ENCODE measurements around the gene MCOLN3.

The MCOLN3 gene

GRCh38 chr1:85068846-85069245 is 20.5 kb upstream of the MCOLN3 start:
- TF ChIP-seq POLR2A (IDR thresholded peaks at IDR 0.05; ENCODE audit: extremely low read depth, insufficient read length) (no peak), CTCF (IDR thresholded peaks at IDR 0.05; ENCODE audit: low read depth, low read length) (no peak), MYC (IDR thresholded peaks at IDR 0.05; ENCODE audit: low read depth, low read length) (no peak), MAX (IDR thresholded peaks at IDR 0.05; ENCODE audit: low read depth, low read length) (no peak)

GRCh38 chr1:85065550-85065949 is 17.2 kb upstream of the MCOLN3 start:
- TF ChIP-seq MYC (IDR thresholded peaks at IDR 0.05; ENCODE audit: low read depth, low read length) = no peak
- no peak for TF ChIP-seq CTCF (IDR thresholded peaks at IDR 0.05; ENCODE audit: low read depth, low read length)
- TF ChIP-seq MAX (IDR thresholded peaks at IDR 0.05; ENCODE audit: low read depth, low read length) = no peak
- no peak for TF ChIP-seq POLR2A (IDR thresholded peaks at IDR 0.05; ENCODE audit: extremely low read depth, insufficient read length)
- DNase-seq (ENCODE audit: low read depth) = no peak

More at GRCh38 chr1:85068846-85069245, 20.5 kb upstream of the MCOLN3 start:
- DNase-seq (ENCODE audit: low read depth) = no peak
- no peak overlapping the region for H3K4me3 ChIP-seq (ENCODE audit: low read depth, low read length)

GRCh38 chr1:85062425-85063026 is 14.2 kb upstream of the MCOLN3 start:
- no peak for TF ChIP-seq MAX (IDR thresholded peaks at IDR 0.05; ENCODE audit: low read depth, low read length)
- TF ChIP-seq MYC (IDR thresholded peaks at IDR 0.05; ENCODE audit: low read depth, low read length) = no peak
- no peak for TF ChIP-seq POLR2A (IDR thresholded peaks at IDR 0.05; ENCODE audit: extremely low read depth, insufficient read length)
- TF ChIP-seq CTCF (IDR thresholded peaks at IDR 0.05; ENCODE audit: low read depth, low read length) = no peak
- no peak overlapping the region for H3K4me3 ChIP-seq (ENCODE audit: low read depth, low read length)
- DNase-seq (ENCODE audit: low read depth) = no peak

More at GRCh38 chr1:85065550-85065949, 17.2 kb upstream of the MCOLN3 start:
- H3K4me3 ChIP-seq (ENCODE audit: low read depth, low read length) = no peak overlapping the region

GRCh38 chr1:85061711-85062424 is 13.6 kb upstream of the MCOLN3 start:
- DNase-seq (ENCODE audit: low read depth) = peak; percentile 26
- TF ChIP-seq MYC (IDR thresholded peaks at IDR 0.05; ENCODE audit: low read depth, low read length) (no peak), MAX (IDR thresholded peaks at IDR 0.05; ENCODE audit: low read depth, low read length) (no peak), POLR2A (IDR thresholded peaks at IDR 0.05; ENCODE audit: extremely low read depth, insufficient read length) (no peak), CTCF (IDR thresholded peaks at IDR 0.05; ENCODE audit: low read depth, low read length) (no peak)
- H3K4me3 ChIP-seq (ENCODE audit: low read depth, low read length) = no peak overlapping the region

- TF ChIP-seq MYC (IDR thresholded peaks at IDR 0.05; ENCODE audit: low read depth, low read length) (no peak), POLR2A (IDR thresholded peaks at IDR 0.05; ENCODE audit: extremely low read depth, insufficient read length) (no peak), CTCF (IDR thresholded peaks at IDR 0.05; ENCODE audit: low read depth, low read length) (no peak), MAX (IDR thresholded peaks at IDR 0.05; ENCODE audit: low read depth, low read length) (no peak)
- DNase-seq (ENCODE audit: low read depth) = no peak
- no peak overlapping the region for H3K4me3 ChIP-seq (ENCODE audit: low read depth, low read length)
These were observed 11.7 kb upstream of the MCOLN3 start for GRCh38 chr1:85060038-85060437.
